Neural progenitor cell (in vitro differentiated cells): ENCODE data around the gene CCDC7.

Experiments used
- EZH2 ChIP-seq: fragments of 200-600 bp; sonication (generic); IDR thresholded peaks from 2 replicates; pipeline ENCODE4 v1.6.1; 2017; ENCODE audit warnings: antibody characterized with exemption, mild to moderate bottlenecking, moderate library complexity
- TF ChIP-seq, protein P1 (sequence below): fragments of 200-600 bp; sonication (generic); IDR thresholded peaks from 2 replicates; pipeline ENCODE4 v1.5.1; 2017; ENCODE audit warnings: antibody characterized with exemption, mild to moderate bottlenecking

GRCh38 chr10:32600317-32600716 is 154.4 kb downstream of the CCDC7 start:
- TF ChIP-seq, protein P1, sequence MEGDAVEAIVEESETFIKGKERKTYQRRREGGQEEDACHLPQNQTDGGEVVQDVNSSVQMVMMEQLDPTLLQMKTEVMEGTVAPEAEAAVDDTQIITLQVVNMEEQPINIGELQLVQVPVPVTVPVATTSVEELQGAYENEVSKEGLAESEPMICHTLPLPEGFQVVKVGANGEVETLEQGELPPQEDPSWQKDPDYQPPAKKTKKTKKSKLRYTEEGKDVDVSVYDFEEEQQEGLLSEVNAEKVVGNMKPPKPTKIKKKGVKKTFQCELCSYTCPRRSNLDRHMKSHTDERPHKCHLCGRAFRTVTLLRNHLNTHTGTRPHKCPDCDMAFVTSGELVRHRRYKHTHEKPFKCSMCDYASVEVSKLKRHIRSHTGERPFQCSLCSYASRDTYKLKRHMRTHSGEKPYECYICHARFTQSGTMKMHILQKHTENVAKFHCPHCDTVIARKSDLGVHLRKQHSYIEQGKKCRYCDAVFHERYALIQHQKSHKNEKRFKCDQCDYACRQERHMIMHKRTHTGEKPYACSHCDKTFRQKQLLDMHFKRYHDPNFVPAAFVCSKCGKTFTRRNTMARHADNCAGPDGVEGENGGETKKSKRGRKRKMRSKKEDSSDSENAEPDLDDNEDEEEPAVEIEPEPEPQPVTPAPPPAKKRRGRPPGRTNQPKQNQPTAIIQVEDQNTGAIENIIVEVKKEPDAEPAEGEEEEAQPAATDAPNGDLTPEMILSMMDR: no peak
- no peak for TF ChIP-seq EZH2
